GM21423 (cell line): ENCODE data around the gene PRKCA.
"Not testable (repeated sequence)": the region's sequence is repeated elsewhere in the genome, so short reads cannot be mapped to it uniquely, and the experiment has no call there.

ENCODE experiments used
- ATAC-seq: cut with Tn5 transposase; IDR thresholded peaks from one replicate; pipeline ENCODE4 v1.9.1; 2021; ENCODE audit warnings: mild to moderate bottlenecking, moderate library complexity; ENCODE audit not compliant: unreplicated experiment

PRKCA gene

DNA sequence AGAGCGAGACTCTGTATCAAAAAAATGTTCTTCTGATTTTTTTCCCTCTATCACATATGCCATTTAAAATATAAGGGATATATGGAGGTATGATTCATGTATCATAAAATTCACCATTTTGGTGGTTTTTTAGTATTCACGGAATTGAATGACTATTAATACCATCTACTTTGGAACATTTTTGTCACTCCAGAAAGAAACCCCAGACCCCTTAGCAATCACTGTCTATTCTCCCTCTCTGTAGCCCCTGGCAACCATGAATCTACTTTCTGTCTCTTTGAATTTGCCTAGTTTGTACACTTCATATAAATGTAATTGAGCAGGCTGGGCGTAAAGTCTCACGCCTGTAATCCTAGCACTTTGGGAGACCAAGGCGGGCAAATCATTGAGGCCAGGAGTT lies 75.9 kb downstream of the PRKCA start:
- ATAC-seq: no peak

DNA sequence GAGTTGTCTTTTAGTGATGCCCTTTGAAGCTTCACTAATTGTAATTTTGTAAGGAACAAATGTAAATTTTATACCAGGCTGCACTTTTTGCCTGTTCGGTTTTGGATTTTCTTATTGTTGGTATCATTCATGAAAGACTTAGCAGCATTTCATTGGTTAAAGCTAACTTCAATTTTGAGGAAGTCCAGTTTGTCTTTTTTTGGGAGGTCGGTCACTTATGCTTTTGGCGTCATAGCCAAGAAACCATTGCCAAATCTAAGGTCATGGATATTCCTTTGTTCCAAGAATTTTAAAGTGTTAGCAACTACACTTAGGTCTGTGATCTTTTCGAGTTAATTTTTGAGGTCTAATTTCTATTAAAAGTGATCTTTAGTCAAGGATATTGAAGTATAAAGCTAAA lies 77.1 kb downstream of the PRKCA start:
- no peak for ATAC-seq

DNA sequence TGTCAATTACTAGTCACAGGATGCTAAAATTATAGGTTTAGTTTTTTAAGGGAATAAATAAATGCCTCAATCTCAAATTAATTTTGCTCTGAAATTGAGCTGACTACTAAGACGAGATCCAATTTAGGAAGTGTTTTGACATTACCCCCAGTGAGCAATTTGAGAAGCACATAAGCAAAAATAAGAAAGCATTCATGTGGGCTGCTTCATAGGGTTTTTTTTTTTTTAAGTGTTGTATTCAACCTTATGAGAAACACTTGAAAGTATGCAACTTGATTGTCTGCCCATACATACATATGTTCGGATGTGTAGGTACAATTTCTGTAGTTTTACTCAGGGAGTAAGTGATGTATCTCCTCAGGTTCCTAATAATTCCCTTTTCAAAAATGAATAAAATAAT lies 77.6 kb downstream of the PRKCA start:
- no peak for ATAC-seq

DNA sequence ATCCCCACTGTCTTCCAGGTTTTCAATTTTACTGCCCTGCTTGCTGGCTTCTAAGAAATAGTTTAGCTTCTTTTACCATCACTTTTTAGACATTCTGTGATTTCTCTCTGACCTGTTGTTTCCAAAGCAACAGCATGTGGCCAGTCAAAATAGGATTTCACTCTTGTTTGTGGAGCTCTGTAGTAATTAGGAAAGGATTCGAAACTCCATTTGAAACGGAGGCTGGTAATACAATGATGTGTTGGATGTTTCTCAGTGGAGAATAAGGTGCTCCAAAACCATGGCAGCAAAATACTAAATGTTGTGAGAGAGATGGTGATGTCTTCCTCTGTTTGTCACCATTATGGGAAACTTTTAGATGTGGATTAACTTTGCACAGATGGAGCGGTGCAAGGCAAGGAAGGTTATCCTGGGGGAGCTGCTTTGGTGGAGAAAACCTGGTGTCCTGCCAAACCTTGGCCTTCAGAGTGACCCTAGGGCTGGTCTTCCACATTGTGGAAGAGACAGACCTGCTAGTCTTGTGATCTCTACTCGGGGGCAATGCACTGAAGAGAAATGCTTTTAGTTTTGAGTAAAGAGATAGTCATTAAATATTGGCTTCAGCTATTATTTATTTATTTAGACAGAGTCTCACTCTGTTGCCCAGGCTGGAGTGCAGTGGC lies 79.4 kb downstream of the PRKCA start:
- ATAC-seq: no peak

DNA sequence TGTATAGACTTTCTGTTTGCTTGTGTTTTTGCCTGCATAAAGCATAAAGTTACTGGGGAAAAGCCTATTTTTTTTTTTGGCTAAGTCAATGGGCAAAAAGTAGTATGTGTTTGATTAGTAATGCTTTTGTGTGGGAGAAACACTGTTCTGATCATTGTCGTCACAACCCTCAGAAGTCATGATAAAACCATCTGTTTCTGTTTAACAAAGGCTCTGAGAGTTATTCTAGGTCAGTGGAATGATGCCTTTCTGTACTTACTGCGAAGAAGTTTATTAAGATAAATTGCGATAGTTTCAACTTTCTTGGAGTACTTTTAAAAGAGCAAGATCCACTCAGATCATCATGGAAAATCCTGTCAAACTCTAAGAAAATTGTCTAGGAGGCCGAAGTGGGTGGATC lies 80.9 kb downstream of the PRKCA start:
- no peak for ATAC-seq

DNA sequence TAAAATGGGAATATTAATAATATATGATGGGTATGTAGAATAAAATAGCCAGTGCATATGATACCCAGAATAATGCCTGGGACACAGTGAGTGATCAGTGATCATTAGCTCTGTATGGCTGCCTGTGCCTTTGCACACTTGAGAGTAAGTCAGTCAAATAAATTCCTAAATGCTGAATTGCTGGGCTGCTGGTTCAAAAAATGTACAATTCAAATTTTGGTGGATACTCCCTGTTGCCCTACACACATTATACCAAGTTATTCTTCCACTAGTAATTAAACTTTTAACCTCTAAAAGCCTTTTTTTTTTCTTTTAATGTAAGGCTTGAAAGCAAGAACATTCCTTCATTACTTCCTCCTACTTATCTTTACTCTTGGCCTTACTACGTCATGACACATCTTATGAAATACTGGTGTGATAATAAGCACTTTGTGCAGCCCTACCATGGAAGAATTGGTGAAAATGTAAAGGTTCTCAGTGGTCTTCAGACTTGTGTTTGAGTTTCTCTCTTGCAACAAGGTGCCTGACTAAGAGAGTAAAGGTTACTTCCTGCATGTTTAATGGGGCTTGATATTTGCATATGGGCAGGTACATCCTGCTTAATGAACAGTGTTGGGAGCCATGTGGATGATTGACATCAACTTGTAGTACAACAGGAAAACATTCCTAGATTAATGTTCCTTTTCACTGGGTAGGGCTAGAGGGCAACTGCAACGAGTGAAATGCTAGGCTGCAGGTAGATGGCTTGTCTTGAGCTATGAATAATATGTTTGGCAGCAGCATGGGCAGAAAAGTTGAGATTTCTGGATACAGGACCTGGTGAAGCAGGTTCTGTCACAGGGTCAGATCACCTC lies 84.3 kb downstream of the PRKCA start:
- no peak for ATAC-seq

DNA sequence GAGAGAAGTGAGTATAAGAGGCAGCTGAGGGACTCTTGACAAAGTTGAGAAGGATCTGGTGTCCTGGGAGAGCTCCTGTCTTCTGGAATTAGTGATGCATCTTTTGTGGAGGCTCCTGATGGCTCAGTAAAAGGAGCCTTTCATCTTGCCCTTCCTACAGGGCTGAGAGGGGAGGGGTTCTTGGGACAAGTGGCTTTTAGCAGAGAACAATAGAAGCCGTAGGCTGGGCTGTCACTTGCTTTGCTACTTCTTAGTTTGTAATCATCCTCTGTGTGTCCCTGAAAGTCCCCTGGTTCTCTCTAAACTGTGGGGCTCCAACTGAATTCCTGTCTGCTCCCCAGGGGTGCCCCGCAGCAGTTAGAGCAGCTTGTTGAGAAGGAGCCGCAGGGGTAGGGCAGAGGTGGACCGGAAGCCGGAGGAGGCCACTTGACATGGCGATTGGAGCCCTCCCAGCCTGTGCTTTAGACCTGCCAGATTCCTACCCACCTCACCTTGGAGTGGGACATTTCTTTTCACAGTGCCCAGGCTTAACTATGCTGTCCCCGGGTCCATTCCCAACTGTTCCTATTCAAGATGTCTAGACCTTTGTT lies 85.1 kb downstream of the PRKCA start:
- ATAC-seq: no peak

DNA sequence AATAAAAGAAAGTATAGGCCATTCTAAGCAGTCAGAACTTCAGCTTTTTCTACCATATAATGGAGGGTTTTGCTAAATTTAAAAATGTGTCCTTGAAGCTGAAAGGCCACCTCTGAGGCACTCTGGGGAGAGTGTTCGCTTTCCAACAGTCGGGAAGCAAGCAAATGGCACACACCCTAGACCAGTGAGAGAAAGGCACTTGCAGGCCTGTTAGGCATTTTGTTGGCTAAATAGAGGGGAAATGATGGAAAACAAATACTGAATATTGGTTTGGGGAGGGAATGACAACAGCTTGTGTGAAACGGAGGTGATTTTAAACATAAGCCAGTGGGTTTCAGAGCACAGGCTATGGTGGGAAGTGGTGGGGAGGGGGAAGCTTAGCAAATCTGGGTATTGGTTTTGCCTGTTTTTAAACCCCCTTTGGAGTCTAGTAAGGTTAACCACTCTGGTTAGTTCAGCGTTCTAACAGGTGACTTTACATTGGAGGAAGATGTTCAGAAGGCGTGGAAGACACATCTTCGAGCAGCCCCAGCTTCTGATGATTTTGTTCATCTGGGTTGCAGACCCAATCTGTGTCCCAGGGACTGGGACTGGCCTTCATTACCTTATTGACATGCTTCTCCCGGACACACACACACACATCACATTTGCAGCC lies 90.5 kb downstream of the PRKCA start:
- no peak for ATAC-seq

DNA sequence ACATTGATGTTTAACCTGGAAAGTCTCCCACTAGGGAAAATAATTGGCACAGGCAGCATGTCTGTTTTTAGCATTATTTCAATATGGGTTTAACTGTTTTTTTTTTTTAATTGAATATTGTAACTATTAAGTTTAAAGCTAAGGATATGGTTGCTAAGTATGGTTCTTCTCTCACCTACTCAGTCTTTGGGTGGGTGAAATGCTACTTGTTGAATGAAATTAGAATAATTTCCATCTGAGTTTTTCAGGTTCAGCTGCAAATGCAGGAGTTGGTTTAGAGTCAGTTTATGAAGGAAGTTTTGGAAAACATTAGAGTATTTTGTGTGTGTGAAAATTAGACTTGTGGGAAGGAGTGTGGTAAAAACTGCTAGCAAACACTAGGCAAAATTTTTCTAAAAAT lies 93.5 kb downstream of the PRKCA start:
- no peak for ATAC-seq

DNA sequence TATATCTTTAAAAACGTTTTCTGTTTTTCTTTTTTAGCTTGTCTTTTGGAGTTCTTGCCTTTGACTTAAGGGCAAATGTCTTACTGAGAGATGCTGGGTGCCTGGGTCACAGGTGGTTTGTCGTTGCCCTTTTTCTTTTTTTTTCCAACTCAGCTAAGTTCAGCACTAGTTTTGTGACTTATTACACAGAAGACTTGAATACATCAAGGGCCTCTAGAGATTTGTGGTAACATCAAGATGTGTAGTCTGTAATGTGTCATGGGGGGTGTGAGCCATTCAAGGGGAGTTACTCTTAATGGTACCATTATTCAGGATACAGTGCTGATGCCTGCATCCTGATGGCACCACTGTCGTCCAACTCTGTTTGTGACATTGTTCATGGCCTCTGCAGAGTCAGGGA lies 95.1 kb downstream of the PRKCA start:
- no peak for ATAC-seq

DNA sequence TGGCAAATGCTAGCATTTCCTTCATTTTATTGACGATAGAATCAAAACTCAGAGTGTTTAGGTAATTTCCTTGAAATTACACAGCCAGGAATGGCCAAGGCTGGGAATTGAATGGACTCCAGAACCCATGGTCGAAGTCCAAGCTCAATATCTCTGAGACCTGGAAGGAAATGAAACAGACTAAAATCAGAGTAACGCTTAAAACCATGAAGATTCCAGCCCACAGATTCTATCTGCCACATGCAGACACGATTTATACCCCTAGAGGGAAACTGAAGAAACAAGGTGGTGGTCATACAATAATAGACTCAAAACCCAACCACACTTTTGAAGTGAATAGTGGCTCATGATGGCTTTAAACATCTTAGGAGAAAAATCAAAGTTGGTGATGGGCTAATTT lies 95.6 kb downstream of the PRKCA start:
- ATAC-seq: no peak

DNA sequence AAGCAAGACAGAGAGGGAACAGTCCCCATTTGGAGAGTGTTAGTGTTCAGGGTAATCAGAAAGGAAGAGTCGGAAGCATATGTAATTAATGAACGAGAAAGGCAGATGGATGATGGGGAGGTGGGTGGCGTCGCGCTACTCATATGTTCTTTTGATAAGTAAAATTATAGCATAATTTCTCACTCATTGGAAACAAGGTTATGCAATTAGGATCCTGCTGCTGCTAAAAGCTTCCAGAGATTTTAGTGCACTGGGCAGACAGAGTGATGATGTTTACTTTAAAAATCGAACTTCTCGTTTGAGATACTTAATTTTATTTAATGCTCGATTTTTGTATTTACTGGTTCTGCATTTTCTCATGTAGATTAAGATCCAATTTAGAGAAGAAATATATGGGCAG lies 96.2 kb downstream of the PRKCA start:
- ATAC-seq: no peak

DNA sequence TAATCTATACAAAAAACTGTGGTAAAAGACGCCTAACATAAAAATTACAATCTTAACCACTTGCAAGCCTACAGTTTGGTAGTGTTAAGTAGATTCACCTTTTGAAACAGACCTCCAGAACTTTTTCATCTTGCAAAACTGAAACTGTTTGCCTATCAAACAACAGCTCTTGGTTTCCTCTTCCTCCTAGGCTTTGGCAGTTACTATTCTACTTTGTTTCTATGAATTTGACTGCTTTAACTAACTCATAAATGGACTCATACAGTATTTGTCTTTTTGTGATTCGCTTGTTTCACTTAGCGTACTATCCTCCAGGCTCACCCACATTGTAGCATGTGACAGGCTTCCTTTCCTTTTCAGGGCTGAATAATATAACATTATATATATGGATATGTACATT lies 97.0 kb downstream of the PRKCA start:
- ATAC-seq: no peak

DNA sequence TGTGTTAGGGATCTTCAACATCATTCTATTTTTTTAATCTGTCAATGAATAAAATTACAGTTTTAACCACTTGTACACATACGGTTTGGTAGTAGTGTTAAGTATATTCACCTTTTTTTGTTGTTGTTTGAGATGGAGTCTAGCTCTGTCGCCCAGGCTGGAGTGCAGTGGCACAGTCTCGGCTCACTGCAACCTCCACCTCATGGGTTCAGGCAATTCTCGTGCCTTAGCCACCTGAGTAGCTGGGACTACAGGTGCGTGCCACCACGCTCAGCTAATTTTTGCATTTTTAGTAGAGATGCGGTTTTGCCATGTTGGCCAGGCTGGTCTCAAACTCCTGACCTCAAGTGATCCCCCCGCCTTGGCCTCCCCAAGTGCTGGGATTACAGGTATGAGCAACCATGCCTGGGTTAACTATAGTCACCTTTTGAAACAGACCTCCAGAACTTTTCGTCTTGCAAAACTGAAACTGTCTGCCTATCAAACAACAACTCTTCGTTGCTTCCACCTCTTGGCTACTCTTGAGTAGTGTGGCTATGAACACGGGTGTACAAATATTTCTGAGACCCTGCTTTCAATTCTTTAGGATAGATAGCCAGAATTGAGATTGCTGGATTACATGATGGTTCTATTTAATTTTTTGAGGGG lies 97.8 kb downstream of the PRKCA start:
- ATAC-seq: not testable (repeated sequence)

DNA sequence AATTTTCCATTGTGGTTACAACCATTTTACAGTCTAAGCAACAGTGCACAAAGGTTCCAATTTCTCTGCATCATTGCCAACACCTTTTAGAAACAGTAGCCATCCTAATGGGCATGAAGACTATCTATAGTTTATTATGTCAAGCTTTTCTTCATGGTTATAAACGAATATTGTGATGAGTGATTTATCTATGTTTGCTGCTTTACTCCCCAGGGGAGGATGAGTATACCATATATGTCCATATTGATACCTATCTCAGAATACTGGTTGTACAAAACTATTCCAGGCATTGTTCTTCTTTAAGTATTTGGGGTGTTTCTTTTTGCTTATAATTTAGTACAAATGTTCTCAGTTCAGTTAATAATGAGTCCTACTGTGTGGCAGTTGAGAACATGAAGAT lies 98.3 kb downstream of the PRKCA start:
- no peak for ATAC-seq

DNA sequence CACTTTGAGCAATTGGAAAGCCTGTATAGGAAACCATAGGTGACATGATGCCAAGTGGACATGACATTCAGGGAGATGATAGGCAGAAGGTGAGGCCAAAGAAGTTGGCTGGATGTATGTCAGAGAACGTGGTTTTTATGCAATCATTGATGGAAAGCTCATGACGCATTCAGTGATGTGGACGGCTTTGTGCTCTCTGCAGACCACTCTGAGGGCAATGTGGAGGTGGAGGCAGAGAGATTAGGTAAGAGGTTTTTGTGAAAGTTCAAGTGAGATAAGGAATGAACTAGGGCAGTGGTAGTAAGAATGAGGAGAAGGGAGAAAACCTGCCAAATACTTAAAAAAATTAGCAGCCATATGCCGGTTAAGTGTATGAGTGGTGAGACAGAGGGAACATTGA lies 99.0 kb downstream of the PRKCA start:
- no peak for ATAC-seq

DNA sequence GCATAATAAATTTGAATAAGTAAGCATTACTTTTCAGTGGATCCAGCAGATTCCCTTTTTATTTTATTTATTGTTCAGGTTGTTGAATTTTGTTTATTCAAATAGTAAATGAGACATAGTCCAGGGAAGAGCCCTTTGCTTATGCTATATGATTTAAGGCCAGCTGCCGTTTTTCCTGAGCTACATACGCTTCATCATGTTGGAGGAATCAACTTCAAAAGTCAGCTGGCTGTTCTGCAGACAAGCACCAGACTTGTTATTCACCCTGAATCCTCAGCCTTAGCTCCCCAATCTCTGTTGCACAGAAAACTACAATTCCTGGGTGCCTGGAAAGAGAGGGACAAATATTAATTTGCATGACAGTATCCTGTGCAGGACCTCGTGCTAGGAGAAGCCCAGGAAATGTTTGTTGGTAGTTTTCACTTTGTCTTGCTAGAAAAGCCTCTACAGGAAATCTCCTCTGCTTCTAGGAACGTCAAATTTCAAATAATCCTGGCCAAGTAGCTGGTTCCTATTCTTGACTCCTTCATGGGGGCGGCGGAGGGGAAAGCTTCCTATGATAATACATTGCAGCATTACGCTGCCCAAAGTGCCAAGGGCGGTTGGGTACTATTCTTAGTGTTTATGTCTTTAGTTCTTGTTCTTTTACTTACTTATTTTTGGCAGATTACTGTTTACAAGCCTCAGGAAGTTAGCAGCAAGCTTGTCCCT lies 101.6 kb downstream of the PRKCA start:
- no peak for ATAC-seq

DNA sequence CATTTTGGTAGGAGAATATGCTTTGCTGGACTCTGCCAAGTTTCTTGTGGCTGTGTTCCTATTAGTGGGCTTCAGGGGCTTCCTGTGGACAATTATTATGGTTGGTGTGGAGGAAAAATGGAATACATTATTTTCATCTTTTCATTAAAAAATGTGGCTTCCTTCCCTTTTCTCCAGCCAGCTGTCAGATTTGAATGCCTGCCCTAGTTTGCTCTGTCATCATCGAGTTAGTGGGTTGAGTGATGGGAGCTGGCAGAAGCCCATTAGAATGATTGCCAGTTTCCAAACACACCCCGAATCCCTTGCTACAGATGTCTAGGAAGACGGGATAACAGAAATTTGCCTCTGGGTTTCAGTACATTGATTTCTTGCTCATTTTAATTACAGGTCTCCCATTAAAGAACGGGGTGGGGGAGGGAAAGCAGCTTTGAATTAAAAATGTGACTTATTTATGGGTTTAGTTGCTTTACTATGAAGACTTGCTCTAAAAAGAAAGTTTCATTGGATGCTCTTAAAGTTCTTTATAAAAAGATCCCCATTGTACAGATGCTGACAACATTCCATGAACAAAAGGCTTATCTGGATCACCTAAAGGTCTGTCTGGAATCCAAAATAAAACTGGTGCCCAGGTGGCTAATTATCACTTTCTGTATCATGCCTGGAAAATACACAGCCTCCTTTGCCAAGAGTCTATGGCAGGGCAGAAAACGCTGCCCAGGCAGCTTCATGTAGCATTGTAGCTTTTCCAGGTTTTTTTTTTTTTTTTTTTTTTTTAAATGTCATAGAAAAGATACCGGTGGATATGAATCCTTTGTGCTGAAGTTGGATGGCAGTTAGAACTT lies 103.6 kb downstream of the PRKCA start:
- ATAC-seq: no peak
